MG63 (cell line): ENCODE results near the gene CAMSAP3. TPM values are rescaled to one million over a fixed set of nuclear protein-coding genes. Genes with fewer than 3 reads are reported as not detected.
A peak's percentile ranks its signal among the peaks of the same experiment; 100 is the strongest.

ENCODE experiments used
- DNase-seq: peaks from one replicate; pipeline ENCODE4 v3.0.0-alpha.2; 2020
- H3K27me3 ChIP-seq: fragments of 250-450 bp; sonication (Bioruptor Pico); 2 replicates; pipeline ENCODE4 v1.5.1; 2020; ENCODE audit warnings: mild to moderate bottlenecking, moderate library complexity
- H3K36me3 ChIP-seq: fragments of 250-450 bp; sonication (Bioruptor Pico); 2 replicates; pipeline ENCODE4 v1.5.1; 2020; ENCODE audit warnings: mild to moderate bottlenecking, moderate library complexity
- H3K4me3 ChIP-seq: fragments of 250-450 bp; sonication (Bioruptor Pico); 2 replicates; pipeline ENCODE4 v1.5.1; 2020; ENCODE audit warnings: mild to moderate bottlenecking, moderate library complexity
- H3K9me3 ChIP-seq: fragments of 250-450 bp; sonication (Bioruptor Pico); 2 replicates; pipeline ENCODE4 v1.5.1; 2020; ENCODE audit warnings: mild to moderate bottlenecking, moderate library complexity
- total RNA-seq: library from RNA; depleted of rRNA; stranded (reverse); fragments of >200 nt; shearing (Covaris generic); gene quantifications from 2 replicates; pipeline ENCODE4 v1.2.3, GENCODE V29; 2014; ENCODE audit warnings: low replicate concordance; rRNA removed

Gene CAMSAP3
- total RNA-seq, 1 experiment from 2014 or later, result 0.56 TPM

DNA sequence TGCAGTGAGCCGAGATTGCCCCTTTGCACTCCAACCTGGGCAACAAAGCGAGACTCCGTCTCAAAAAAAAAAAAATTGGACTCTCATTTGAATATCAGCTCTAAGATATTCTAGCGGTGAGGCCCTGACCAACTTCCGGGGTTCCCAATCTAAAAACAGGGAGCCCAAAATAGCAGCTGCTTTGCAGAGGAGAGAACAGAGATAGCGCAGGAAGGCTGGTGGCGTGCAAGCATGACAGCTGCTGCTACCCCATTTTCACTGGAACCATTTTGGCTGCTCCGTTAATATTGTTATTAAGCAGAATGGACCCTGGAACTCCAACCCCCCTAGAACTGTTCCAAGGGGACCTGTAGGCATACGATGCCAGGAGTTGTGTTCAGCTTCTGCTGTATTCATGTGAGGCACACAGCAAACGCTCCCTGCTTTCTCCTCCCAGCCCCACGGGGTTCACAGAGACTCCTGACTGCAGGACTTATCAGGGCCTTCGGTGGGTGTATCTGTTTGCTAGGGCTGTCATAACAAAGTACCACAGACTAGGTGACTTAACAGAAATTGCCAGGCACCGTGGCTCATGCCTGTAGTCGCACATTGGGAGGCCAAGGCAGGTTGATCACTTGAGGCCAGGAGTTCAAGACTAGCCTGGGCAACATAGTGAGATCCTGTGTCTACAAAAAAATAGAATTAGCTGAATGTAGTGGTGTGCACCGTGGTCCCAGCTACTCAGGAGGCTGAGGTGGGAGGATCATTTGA lies 52.8 kb downstream of the CAMSAP3 start:
- H3K36me3 ChIP-seq, result no peaks in the 10 kb centered on the region
- DNase-seq, result no peak
- H3K9me3 ChIP-seq, result no peaks in the 10 kb centered on the region
- H3K27me3 ChIP-seq, result peaks cover 22% of the 10 kb centered on the region
- no peak overlapping the region for H3K4me3 ChIP-seq

- H3K4me3 ChIP-seq, result no peak overlapping the region
- H3K9me3 ChIP-seq, result no peaks in the 10 kb centered on the region
- peaks cover 24% of the 10 kb centered on the region for H3K27me3 ChIP-seq
- DNase-seq, result no peak
- no peaks in the 10 kb centered on the region for H3K36me3 ChIP-seq
Measured at GRCh38 chr19:7650148-7650547, 54.5 kb downstream of the CAMSAP3 start.

DNA sequence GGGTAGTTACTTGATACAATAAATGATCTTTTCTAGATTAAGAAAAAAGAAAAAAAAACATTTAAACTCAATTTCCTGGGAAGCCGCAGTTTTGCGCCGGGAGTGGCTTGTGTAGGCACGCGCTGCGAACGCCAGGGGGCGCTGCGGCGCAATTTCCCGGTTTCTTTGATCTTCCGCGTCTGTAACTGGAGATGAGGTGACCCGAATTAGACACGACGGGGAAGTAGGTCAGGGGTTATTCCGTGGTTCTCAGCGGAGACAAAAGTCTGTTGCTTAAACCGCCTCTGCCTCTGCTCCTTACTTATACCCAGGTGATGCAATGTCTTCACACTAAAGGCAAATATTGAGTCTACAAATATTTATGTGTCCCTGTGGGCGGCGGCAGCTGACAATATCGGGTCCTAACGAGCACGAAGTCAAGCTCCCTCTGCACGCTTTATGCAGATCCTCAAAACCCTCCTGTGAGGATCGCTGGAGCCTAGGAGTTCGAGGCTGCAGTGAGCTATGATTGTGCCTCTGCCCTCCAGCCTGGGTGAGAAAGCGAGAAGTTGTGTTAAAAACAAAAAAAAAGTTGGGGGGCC lies 56.5 kb downstream of the CAMSAP3 start:
- Histone ChIP-seq H3K9me3 (no peaks in the 10 kb centered on the region), H3K36me3 (no peaks in the 10 kb centered on the region), H3K4me3 (peak overlapping the region; percentile 21), H3K27me3 (peaks cover 21% of the 10 kb centered on the region)
- peak; percentile 74 for DNase-seq

DNA sequence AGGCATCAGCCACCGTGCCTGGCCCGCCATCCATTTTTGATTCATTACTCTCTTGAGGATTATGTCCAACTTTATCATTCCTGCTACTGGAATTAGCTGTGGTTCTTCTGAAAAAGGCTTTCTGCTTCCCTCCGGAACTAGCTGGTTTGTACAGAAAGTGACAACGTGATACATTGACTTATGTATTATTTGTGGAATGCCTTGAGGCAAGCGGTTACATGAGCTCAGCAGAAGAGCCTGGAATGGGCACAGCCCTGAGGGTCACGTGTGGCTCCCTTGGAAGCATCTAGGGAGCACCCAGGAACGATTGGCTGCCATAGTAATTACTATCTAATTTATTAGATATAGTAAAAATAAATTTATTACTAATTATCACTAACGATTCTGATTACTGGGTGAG lies 58.7 kb downstream of the CAMSAP3 start:
- no peaks in the 10 kb centered on the region for H3K36me3 ChIP-seq
- H3K27me3 ChIP-seq, result peaks cover 33% of the 10 kb centered on the region
- H3K9me3 ChIP-seq, result no peaks in the 10 kb centered on the region
- DNase-seq, result no peak
- no peak overlapping the region for H3K4me3 ChIP-seq

GRCh38 chr19:7655581-7655980 lies 59.9 kb downstream of the CAMSAP3 start:
- H3K4me3 ChIP-seq, result no peak overlapping the region
- peaks cover 35% of the 10 kb centered on the region for H3K27me3 ChIP-seq
- no peaks in the 10 kb centered on the region for H3K9me3 ChIP-seq
- H3K36me3 ChIP-seq, result no peaks in the 10 kb centered on the region
- DNase-seq, result no peak

GRCh38 chr19:7657131-7657751 lies 61.6 kb downstream of the CAMSAP3 start:
- Histone ChIP-seq H3K36me3 (no peaks in the 10 kb centered on the region), H3K27me3 (peaks cover 40% of the 10 kb centered on the region), H3K4me3 (no peak overlapping the region), H3K9me3 (no peaks in the 10 kb centered on the region)
- no peak for DNase-seq

- H3K27me3 ChIP-seq, result peaks cover 50% of the 10 kb centered on the region
- no peak for DNase-seq
- H3K36me3 ChIP-seq, result no peaks in the 10 kb centered on the region
- H3K9me3 ChIP-seq, result no peaks in the 10 kb centered on the region
- no peak overlapping the region for H3K4me3 ChIP-seq
Measured at GRCh38 chr19:7658219-7658686, 62.6 kb downstream of the CAMSAP3 start.

DNA sequence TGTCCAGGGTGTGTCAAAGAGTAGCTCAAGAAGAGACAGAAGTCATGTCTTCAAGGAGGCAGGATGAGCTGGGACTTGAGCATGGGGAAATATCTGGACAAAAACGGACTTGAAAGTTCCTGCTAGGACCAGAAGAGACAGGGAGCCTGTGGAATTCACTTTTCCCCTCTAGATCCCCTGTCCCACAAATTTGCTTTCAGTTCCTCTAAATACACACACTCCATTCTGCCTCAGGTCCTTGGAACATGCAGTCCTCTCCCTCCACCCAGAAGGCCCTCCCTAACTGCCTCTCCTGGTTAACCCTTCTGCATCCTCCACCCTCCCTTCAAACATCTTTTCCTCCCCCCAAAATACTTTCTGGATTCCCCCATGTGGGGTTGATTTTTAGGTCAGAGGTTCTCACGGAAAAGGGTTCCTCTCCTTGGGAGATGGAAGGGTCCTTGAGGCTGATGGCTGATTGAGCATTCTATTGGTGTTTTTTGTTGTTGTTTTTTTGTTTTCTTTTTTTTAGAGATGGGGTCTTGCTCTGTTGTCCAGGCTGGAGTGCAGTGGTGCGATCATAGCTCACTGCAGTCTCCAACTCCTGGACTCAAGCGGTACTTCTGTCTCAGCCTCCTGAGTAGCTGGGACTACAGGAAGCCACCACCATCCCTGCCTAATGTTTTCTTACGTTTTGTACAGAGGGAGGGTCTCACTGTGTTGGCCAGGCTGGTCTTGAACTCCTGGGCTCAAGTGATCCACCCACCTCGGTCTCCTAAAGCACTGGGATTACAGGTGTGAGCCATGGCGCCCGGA lies 66.3 kb downstream of the CAMSAP3 start:
- H3K36me3 ChIP-seq, result no peaks in the 10 kb centered on the region
- H3K27me3 ChIP-seq, result peaks cover 56% of the 10 kb centered on the region
- H3K4me3 ChIP-seq, result no peak overlapping the region
- DNase-seq, result no peak
- no peaks in the 10 kb centered on the region for H3K9me3 ChIP-seq

DNA sequence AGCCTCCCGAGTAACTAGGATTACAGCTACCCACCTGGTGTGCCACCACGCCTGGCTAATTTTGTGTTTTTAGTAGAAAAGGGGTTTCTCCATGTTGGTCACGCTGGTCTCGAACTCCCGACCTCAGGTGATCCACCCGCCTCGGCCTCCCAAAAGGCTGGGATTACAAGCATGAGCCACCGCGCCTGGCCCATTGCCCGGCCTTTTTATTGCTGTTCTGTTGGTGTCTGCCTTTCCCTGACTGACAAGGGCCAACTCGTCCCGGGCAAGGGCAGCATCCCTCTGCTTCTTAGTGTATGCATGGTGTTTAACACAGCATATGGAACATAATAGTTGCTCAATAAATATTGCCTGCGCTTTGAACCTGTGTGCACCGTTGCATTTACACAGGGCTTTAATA lies 67.0 kb downstream of the CAMSAP3 start:
- Histone ChIP-seq H3K4me3 (no peak overlapping the region), H3K27me3 (peaks cover 56% of the 10 kb centered on the region), H3K9me3 (no peaks in the 10 kb centered on the region), H3K36me3 (no peaks in the 10 kb centered on the region)
- peak; percentile 55 for DNase-seq

GRCh38 chr19:7663706-7664105 lies 68.0 kb downstream of the CAMSAP3 start:
- H3K27me3 ChIP-seq, result peaks cover 54% of the 10 kb centered on the region
- H3K9me3 ChIP-seq, result no peaks in the 10 kb centered on the region
- H3K36me3 ChIP-seq, result no peaks in the 10 kb centered on the region
- DNase-seq, result no peak
- no peak overlapping the region for H3K4me3 ChIP-seq

GRCh38 chr19:7665076-7665475 lies 69.4 kb downstream of the CAMSAP3 start:
- no peaks in the 10 kb centered on the region for H3K36me3 ChIP-seq
- peaks cover 59% of the 10 kb centered on the region for H3K27me3 ChIP-seq
- no peak overlapping the region for H3K4me3 ChIP-seq
- DNase-seq, result no peak
- H3K9me3 ChIP-seq, result no peaks in the 10 kb centered on the region

Other genes starting within 250 kb of the CAMSAP3 start
- 27.0 and 39.0 TPM in 2 replicates for gene ARHGEF18, start 246.9 kb upstream of the CAMSAP3 start, total RNA-seq
- gene PEX11G, start 106.8 kb upstream of the CAMSAP3 start, total RNA-seq, result not detected in 2 replicates
- 37.2 and 44.9 TPM in 2 replicates for gene ZNF358, start 79.8 kb upstream of the CAMSAP3 start, total RNA-seq
- 6.4 and 10.3 TPM in 2 replicates for gene MCOLN1, start 73.2 kb upstream of the CAMSAP3 start, total RNA-seq
- 175 and 184 TPM in 2 replicates for gene PNPLA6, start 60.1 kb upstream of the CAMSAP3 start, total RNA-seq
- 71.0 and 115 TPM in 2 replicates for gene XAB2, start 33.7 kb downstream of the CAMSAP3 start, total RNA-seq
- 0.39 and 69.0 TPM in 2 replicates for gene PET100, start 33.9 kb downstream of the CAMSAP3 start, total RNA-seq
- gene PCP2, start 37.9 kb downstream of the CAMSAP3 start, total RNA-seq, result not detected in 2 replicates
- gene STXBP2, start 41.2 kb downstream of the CAMSAP3 start, total RNA-seq, result 3.5 TPM in 1 of 2 replicates, not detected in the other
- not detected in 2 replicates for gene RETN, start 73.2 kb downstream of the CAMSAP3 start, total RNA-seq
- gene MCEMP1, start 81.2 kb downstream of the CAMSAP3 start, total RNA-seq, result not detected in 2 replicates
- gene TRAPPC5, start 85.0 kb downstream of the CAMSAP3 start, total RNA-seq, result 159 and 202 TPM in 2 replicates
- not detected in 2 replicates for gene FCER2, start 106.3 kb downstream of the CAMSAP3 start, total RNA-seq
- gene CLEC4G, start 136.2 kb downstream of the CAMSAP3 start, total RNA-seq, result not detected in 2 replicates
- gene CD209, start 151.7 kb downstream of the CAMSAP3 start, total RNA-seq, result not detected in 2 replicates
- gene CLEC4M, start 167.4 kb downstream of the CAMSAP3 start, total RNA-seq, result not detected in 2 replicates
- 21.4 and 31.0 TPM in 2 replicates for gene EVI5L, start 234.4 kb downstream of the CAMSAP3 start, total RNA-seq